MCF 10A (cell line): Measurements from ENCODE around the gene SLC29A3. TPM values are rescaled to one million over a fixed set of nuclear protein-coding genes. Genes with fewer than 3 reads are reported as not detected.

Experiments used
- BruUV-seq: library from RNA; stranded (reverse); fragments of 400-500 nt; replicated peaks from 2 replicates; lab custom pipeline; 2021; lab: Mats Ljungman, UMichigan
- CTCF ChIA-PET: fragments of 300-600 bp; sonication (Branson Sonifier 250); formaldehyde crosslinking; extraction: SDS; loops from one replicate; lab custom pipeline; 2021; ENCODE audit warnings: antibody characterized with exemption, inconsistent platforms; lab: Yijun Ruan, JAX
- POLR2A ChIA-PET: fragments of 300-600, 350-650 bp; sonication (Branson Sonifier 250); formaldehyde crosslinking; extraction: SDS; loops from one replicate; lab custom pipeline; 2020; ENCODE audit warnings: antibody characterized with exemption, inconsistent platforms; lab: Yijun Ruan, JAX
- DNase-seq: peaks from one replicate; pipeline ENCODE4 v3.0.0-alpha.2; 2018; ENCODE audit not compliant: unreplicated experiment
- H3K27ac Mint-ChIP-seq: one replicate; pipeline ENCODE4 v1.8.0; 2022; ENCODE audit warnings: mild to moderate bottlenecking, low read depth, mixed read lengths; ENCODE audit not compliant: unreplicated experiment
- H3K27me3 Mint-ChIP-seq: one replicate; pipeline ENCODE4 v1.8.0; 2022; ENCODE audit warnings: mixed read lengths; ENCODE audit not compliant: insufficient read depth, unreplicated experiment
- H3K36me3 Mint-ChIP-seq: one replicate; pipeline ENCODE4 v1.8.0; 2022; ENCODE audit warnings: mild to moderate bottlenecking, moderate library complexity, mixed read lengths; ENCODE audit not compliant: insufficient read depth, unreplicated experiment
- H3K4me1 Mint-ChIP-seq: one replicate; pipeline ENCODE4 v1.8.0; 2022; ENCODE audit warnings: mixed read lengths; ENCODE audit not compliant: insufficient read depth, unreplicated experiment
- H3K4me3 Mint-ChIP-seq: one replicate; pipeline ENCODE4 v1.8.0; 2022; ENCODE audit warnings: mild to moderate bottlenecking, moderate library complexity, mixed read lengths; ENCODE audit not compliant: unreplicated experiment
- H3K9me3 Mint-ChIP-seq: one replicate; pipeline ENCODE4 v1.8.0; 2022; ENCODE audit warnings: mixed read lengths; ENCODE audit not compliant: unreplicated experiment
- intact Hi-C: fragments of 100-400 bp; cut with micrococcal nuclease; formaldehyde crosslinking; loops from 2 replicates; pipeline ENCODE4 v1.14.1; 2022
- total RNA-seq: library from RNA; stranded (reverse); gene quantifications from 2 replicates; pipeline ENCODE4 v1.2.3, GENCODE V29; 2022
- TF ChIP-seq, protein P1 (sequence below): fragments of 200-600 bp; IDR thresholded peaks from one replicate; pipeline ENCODE4 v1.8.0; 2022; ENCODE audit warnings: antibody characterized with exemption, mild to moderate bottlenecking; ENCODE audit not compliant: unreplicated experiment

The SLC29A3 gene
- total RNA-seq, 1 experiment from 2014 or later: 3.6 TPM

- TF ChIP-seq, protein P1, sequence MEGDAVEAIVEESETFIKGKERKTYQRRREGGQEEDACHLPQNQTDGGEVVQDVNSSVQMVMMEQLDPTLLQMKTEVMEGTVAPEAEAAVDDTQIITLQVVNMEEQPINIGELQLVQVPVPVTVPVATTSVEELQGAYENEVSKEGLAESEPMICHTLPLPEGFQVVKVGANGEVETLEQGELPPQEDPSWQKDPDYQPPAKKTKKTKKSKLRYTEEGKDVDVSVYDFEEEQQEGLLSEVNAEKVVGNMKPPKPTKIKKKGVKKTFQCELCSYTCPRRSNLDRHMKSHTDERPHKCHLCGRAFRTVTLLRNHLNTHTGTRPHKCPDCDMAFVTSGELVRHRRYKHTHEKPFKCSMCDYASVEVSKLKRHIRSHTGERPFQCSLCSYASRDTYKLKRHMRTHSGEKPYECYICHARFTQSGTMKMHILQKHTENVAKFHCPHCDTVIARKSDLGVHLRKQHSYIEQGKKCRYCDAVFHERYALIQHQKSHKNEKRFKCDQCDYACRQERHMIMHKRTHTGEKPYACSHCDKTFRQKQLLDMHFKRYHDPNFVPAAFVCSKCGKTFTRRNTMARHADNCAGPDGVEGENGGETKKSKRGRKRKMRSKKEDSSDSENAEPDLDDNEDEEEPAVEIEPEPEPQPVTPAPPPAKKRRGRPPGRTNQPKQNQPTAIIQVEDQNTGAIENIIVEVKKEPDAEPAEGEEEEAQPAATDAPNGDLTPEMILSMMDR: no peak
- ChIA-PET POLR2A (interaction anchor here (1.1 to 5.5 kb wide), 6 partner anchors 12 to 46 kb away, joined by 3 to 34 read pairs (median 15); no protein-coding TSS in a partner anchor), CTCF (interaction anchor here (0.5 to 2.8 kb wide), 8 partner anchors 11 to 204 kb away, joined by 3 to 19 read pairs (median 4); partner anchors contain the start of gene SLC29A3)
- no peaks in the 10 kb centered on the region for H3K9me3 Mint-ChIP-seq
- no peaks in the 10 kb centered on the region for H3K27me3 Mint-ChIP-seq
- BruUV-seq: no TSS peak
- H3K36me3 Mint-ChIP-seq: peaks cover 8% of the 10 kb centered on the region
- intact Hi-C loops: no loop called here
- DNase-seq: no peak
- peaks cover 21% of the 10 kb centered on the region for H3K4me1 Mint-ChIP-seq
- peak overlapping the region; percentile 89 for H3K27ac Mint-ChIP-seq
- H3K4me3 Mint-ChIP-seq: no peak overlapping the region
Measured at GRCh38 chr10:71365366-71365765, 46.3 kb downstream of the SLC29A3 start.

GRCh38 chr10:71366690-71367089 lies 47.6 kb downstream of the SLC29A3 start:
- Mint-ChIP-seq H3K4me1 (peaks cover 21% of the 10 kb centered on the region), H3K36me3 (peaks cover 8% of the 10 kb centered on the region), H3K27me3 (no peaks in the 10 kb centered on the region), H3K27ac (no peak overlapping the region), H3K9me3 (no peaks in the 10 kb centered on the region), H3K4me3 (no peak overlapping the region)
- no peak for DNase-seq
- CTCF ChIA-PET: interaction anchor here (0.8 to 2.3 kb wide), 3 partner anchors 11 to 458 kb away, joined by 3 to 9 read pairs (median 4); no protein-coding TSS in a partner anchor
- TF ChIP-seq, protein P1: no peak
- intact Hi-C loops: no loop called here
- POLR2A ChIA-PET: interaction anchor here (0.7 to 5.5 kb wide), 3 partner anchors 11 to 658 kb away, joined by 5 to 34 read pairs (median 15); no protein-coding TSS in a partner anchor
- no TSS peak for BruUV-seq

DNA sequence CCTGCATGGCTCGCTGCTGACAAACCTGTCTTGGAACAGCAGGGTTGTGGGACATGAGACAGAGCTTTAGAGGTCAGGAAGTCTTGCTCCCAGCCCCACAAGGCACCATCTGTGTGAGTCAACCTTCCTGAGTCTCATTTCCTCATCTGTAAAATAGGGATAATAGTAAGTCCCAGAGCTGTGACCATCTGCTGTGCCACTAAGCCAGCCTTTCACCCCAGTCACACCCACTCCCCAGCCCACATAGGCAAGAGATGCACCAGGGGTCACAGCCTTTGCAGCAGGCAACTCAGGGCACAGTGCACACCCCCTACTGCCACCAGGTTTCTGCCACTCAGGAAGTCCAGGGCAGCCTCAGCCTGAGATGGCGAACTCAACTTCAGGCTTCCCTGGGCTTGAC lies 48.2 kb downstream of the SLC29A3 start:
- POLR2A ChIA-PET: interaction anchor here (0.7 to 5.5 kb wide), 2 partner anchors 10 to 658 kb away, joined by 5 to 34 read pairs; no protein-coding TSS in a partner anchor
- intact Hi-C loops: no loop called here
- Mint-ChIP-seq H3K27me3 (no peaks in the 10 kb centered on the region), H3K4me3 (no peak overlapping the region), H3K36me3 (peaks cover 8% of the 10 kb centered on the region), H3K27ac (no peak overlapping the region), H3K9me3 (no peaks in the 10 kb centered on the region), H3K4me1 (peaks cover 21% of the 10 kb centered on the region)
- no TSS peak for BruUV-seq
- no peak for DNase-seq
- TF ChIP-seq, protein P1: no peak
- CTCF ChIA-PET: interaction anchor here (0.8 kb wide), 1 partner anchor 459 kb away, joined by 3 read pairs; no protein-coding TSS in a partner anchor

GRCh38 chr10:71368176-71368575 lies 49.1 kb downstream of the SLC29A3 start:
- Mint-ChIP-seq H3K27me3 (no peaks in the 10 kb centered on the region), H3K9me3 (no peaks in the 10 kb centered on the region), H3K27ac (no peak overlapping the region), H3K4me1 (peaks cover 21% of the 10 kb centered on the region), H3K36me3 (peaks cover 8% of the 10 kb centered on the region), H3K4me3 (no peak overlapping the region)
- ChIA-PET CTCF (no interaction called here), POLR2A (interaction anchor here (5.5 kb wide), 1 partner anchor 9 kb away, joined by 34 read pairs; no protein-coding TSS in a partner anchor)
- intact Hi-C loops: no loop called here
- BruUV-seq: no TSS peak
- TF ChIP-seq, protein P1: no peak
- no peak for DNase-seq
